Smooth muscle cell (in vitro differentiated cells): ENCODE measurements around the gene S100A10. TPM values are rescaled to one million over a fixed set of nuclear protein-coding genes. Genes with fewer than 3 reads are reported as not detected.

Experiments used
- DNase-seq: peaks from one replicate; lab custom pipeline; 2025; ENCODE audit not compliant: unreplicated experiment; lab: John Stamatoyannopoulos, UW
- H2AFZ ChIP-seq: fragments of 200-600 bp; sonication (generic); 2 replicates; pipeline ENCODE4 v1.6.0; 2016; ENCODE audit warnings: antibody characterized with exemption, low read depth, mild to moderate bottlenecking
- H3F3A ChIP-seq: fragments of 200-600 bp; sonication (generic); 2 replicates; pipeline ENCODE4 v1.6.0; 2017; ENCODE audit warnings: antibody characterized with exemption, low read depth
- H3K27ac ChIP-seq: fragments of 200-600 bp; sonication (generic); 2 replicates; pipeline ENCODE4 v1.5.1; 2016; ENCODE audit warnings: low read depth, mild to moderate bottlenecking
- H3K27me3 ChIP-seq: fragments of 200-600 bp; sonication (generic); 2 replicates; pipeline ENCODE4 v1.6.1; 2016; ENCODE audit warnings: low read depth, mild to moderate bottlenecking
- H3K36me3 ChIP-seq: fragments of 200-600 bp; sonication (generic); 2 replicates; pipeline ENCODE4 v1.5.1; 2016; ENCODE audit warnings: low read depth
- H3K4me1 ChIP-seq: fragments of 200-600 bp; sonication (generic); 2 replicates; pipeline ENCODE4 v1.5.1; 2016; ENCODE audit warnings: low read depth
- H3K4me2 ChIP-seq: fragments of 200-600 bp; sonication (generic); 2 replicates; pipeline ENCODE4 v1.6.0; 2016; ENCODE audit warnings: mild to moderate bottlenecking
- H3K4me3 ChIP-seq: fragments of 200-600 bp; sonication (generic); 2 replicates; pipeline ENCODE4 v1.5.1; 2016; ENCODE audit warnings: mild to moderate bottlenecking
- H3K79me2 ChIP-seq: fragments of 200-600 bp; sonication (generic); 2 replicates; pipeline ENCODE4 v1.6.0; 2016; ENCODE audit warnings: low read depth, mild to moderate bottlenecking
- H3K9ac ChIP-seq: fragments of 200-600 bp; sonication (generic); 2 replicates; pipeline ENCODE4 v1.6.0; 2016; ENCODE audit warnings: low read depth
- H3K9me3 ChIP-seq: fragments of 200-600 bp; sonication (generic); replicated peaks from 2 replicates; pipeline ENCODE4 v1.5.1; 2016; ENCODE audit warnings: low read depth
- H4K20me1 ChIP-seq: fragments of 200-600 bp; sonication (generic); 2 replicates; pipeline ENCODE4 v1.6.0; 2016; ENCODE audit warnings: low read depth
- WGBS: methylation state at CpG from one replicate; pipeline ENCODE4 v1.1.7; 2016; ENCODE audit warnings: low lambda C conversion rate; 5-methylcytosine and 5-hydroxymethylcytosine counted together
- polyA plus RNA-seq: library from polyadenylated mRNA; unstranded; fragments of >200 nt; fragmentation: Nextera tagmentation; extraction: Ambion mirVana; gene quantifications from 2 replicates; pipeline ENCODE4 v1.2.1, GENCODE V29; 2016
- total RNA-seq: library from RNA; depleted of rRNA; stranded (reverse); fragments of >200 nt; gene quantifications from 2 replicates; pipeline ENCODE4 v1.2.3, GENCODE V29; 2014
- TF ChIP-seq, protein P1 (sequence below): fragments of 200-600 bp; sonication (generic); IDR thresholded peaks from 2 replicates; pipeline ENCODE4 v1.5.1; 2017; ENCODE audit warnings: borderline replicate concordance, mild to moderate bottlenecking, antibody characterized with exemption; ENCODE audit not compliant: insufficient read depth, poor library complexity, severe bottlenecking

S100A10 gene
- total and polyA plus RNA-seq, 2 experiments from 2014 or later: 477 to 1,351 TPM

DNA sequence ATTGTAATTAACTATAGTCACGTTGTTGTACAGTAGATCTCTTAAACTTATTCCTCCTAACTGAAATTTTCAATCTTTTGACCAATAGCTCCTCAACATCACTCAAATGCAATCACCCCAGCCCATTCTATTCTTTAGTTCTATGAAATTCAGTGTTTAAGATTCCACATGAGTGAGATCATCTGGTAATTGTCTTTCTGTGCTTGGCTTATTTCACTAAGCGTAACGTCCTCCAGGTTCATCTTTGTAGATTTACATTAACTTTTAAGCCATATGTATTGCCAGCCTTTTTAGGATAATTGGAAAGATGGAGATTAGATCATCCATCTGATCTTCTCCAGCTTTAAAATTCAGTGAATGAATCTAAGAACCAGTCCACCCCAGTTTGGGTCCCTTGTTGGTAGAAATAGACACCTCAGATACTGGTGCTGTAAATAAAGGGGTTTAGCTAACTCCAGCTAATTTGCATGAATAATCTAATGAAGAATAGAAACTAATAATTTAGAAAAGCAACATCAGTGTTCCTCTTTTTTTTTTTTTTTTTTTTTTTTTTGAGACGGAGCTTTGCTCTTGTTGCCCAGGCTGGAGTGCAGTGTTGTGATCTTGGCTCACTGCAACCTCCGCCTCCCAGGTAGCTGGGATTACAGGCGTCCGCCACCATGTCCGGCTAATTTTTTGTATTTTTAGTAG, 7.0 kb downstream of the S100A10 start:
- Histone ChIP-seq H3K27ac (peak overlapping the region; percentile 99), H3K79me2 (peaks cover 71% of the 10 kb centered on the region)

DNA sequence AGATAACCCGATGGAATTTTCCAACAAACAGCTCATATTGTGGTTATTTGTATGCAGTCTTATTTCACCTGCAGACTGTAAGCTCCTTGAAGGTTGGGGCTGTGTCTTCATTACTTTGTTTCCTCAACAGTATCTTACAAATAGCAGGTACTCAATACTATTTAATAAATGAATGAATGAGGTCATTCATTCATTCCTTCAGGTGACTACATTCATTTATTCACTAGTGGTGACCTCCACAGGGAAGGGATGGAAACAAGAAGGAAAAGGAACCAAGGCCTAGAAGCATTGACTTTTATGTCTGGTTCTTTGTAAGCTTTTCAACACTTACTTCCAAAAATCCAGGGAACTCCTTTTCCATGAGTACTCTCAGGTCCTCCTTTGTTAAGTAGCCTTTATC, 7.9 kb downstream of the S100A10 start:
- H3K9me3 ChIP-seq: no peaks in the 10 kb centered on the region
- WGBS: 88% methylated on average over 1 of the region's 1 CpG
- H3K4me1 ChIP-seq: peaks cover 16% of the 10 kb centered on the region
- no peak for DNase-seq
- peaks cover 92% of the 10 kb centered on the region for H4K20me1 ChIP-seq
- no peak overlapping the region for H3K4me3 ChIP-seq
- H3K27ac ChIP-seq: peak overlapping the region; percentile 99
- H3K4me2 ChIP-seq: no peak overlapping the region
- H3F3A ChIP-seq: peaks cover 64% of the 10 kb centered on the region
- H3K9ac ChIP-seq: no peak overlapping the region
- H2AFZ ChIP-seq: no peak overlapping the region
- TF ChIP-seq, protein P1, sequence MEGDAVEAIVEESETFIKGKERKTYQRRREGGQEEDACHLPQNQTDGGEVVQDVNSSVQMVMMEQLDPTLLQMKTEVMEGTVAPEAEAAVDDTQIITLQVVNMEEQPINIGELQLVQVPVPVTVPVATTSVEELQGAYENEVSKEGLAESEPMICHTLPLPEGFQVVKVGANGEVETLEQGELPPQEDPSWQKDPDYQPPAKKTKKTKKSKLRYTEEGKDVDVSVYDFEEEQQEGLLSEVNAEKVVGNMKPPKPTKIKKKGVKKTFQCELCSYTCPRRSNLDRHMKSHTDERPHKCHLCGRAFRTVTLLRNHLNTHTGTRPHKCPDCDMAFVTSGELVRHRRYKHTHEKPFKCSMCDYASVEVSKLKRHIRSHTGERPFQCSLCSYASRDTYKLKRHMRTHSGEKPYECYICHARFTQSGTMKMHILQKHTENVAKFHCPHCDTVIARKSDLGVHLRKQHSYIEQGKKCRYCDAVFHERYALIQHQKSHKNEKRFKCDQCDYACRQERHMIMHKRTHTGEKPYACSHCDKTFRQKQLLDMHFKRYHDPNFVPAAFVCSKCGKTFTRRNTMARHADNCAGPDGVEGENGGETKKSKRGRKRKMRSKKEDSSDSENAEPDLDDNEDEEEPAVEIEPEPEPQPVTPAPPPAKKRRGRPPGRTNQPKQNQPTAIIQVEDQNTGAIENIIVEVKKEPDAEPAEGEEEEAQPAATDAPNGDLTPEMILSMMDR: no peak
- H3K79me2 ChIP-seq: peaks cover 62% of the 10 kb centered on the region
- H3K27me3 ChIP-seq: no peaks in the 10 kb centered on the region
- peaks cover 10% of the 10 kb centered on the region for H3K36me3 ChIP-seq

More for the DNA sequence above, 7.0 kb downstream of the S100A10 start:
- Histone ChIP-seq H2AFZ (no peak overlapping the region), H3F3A (peaks cover 65% of the 10 kb centered on the region), H3K9ac (no peak overlapping the region), H3K27me3 (no peaks in the 10 kb centered on the region), H4K20me1 (peaks cover 94% of the 10 kb centered on the region), H3K4me1 (peaks cover 20% of the 10 kb centered on the region), H3K4me3 (no peak overlapping the region), H3K4me2 (no peak overlapping the region), H3K9me3 (no peaks in the 10 kb centered on the region), H3K36me3 (peaks cover 10% of the 10 kb centered on the region)
- no peak for DNase-seq
- WGBS: 78% methylated on average over 8 of the region's 8 CpGs
- TF ChIP-seq, protein P1: no peak

DNA sequence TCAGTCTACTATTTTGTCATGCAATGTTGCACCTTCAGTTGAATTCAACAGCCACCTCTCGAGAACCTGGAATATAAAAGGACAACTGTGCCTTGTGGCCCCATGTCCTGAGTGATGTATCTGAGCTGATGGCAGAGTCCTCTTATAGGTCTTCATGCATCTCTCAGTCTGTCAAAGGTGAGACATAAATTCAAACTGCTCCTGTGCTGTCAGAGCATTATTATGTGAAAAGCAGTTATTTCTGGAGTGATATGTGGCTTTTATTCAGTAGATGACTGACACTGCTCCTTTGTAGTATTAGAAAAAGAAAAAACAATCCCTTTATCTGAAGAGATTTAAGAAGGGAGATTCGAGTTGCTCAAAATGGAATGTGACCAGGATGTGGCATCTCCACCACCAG, 8.4 kb downstream of the S100A10 start:
- H3K4me2 ChIP-seq: no peak overlapping the region
- H3K27me3 ChIP-seq: no peaks in the 10 kb centered on the region
- H3K36me3 ChIP-seq: peaks cover 10% of the 10 kb centered on the region
- peaks cover 59% of the 10 kb centered on the region for H3F3A ChIP-seq
- H3K9ac ChIP-seq: no peak overlapping the region
- DNase-seq: no peak
- peaks cover 87% of the 10 kb centered on the region for H4K20me1 ChIP-seq
- peak overlapping the region; percentile 99 for H3K27ac ChIP-seq
- no peaks in the 10 kb centered on the region for H3K9me3 ChIP-seq
- TF ChIP-seq, protein P1: no peak
- peaks cover 57% of the 10 kb centered on the region for H3K79me2 ChIP-seq
- peaks cover 11% of the 10 kb centered on the region for H3K4me1 ChIP-seq
- no peak overlapping the region for H3K4me3 ChIP-seq
- WGBS: 100% methylated on average over 2 of the region's 2 CpGs
- no peak overlapping the region for H2AFZ ChIP-seq
